ENCODE results near the gene CFAP65. TPM values are rescaled to one million over a fixed set of nuclear protein-coding genes. Genes with fewer than 3 reads are reported as not detected.

CFAP65 gene
- total RNA-seq, 1 donor from 2014 or later: not detected

DNA sequence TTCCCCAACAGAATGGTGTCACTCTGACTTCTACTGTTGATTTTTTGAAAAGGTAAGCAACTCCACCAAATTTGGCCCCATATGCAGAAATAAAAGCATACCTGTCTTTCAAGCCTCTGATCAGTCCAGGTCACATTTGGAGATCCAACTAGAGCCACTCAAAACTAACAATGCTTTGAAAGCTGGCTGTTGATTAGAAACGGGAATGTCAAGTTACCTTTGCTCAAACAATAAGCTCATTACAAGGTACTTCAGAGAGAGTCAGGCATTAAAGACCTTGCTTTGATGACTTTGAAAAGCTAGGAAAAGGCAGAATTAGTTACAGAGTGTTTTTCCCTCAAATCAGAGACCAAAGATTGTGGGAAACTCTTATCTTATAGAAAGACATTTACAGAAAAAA lies 24.2 kb upstream of the CFAP65 start:
- Histone ChIP-seq H3K4me3 (ENCODE audit: low read length in 3 of 3) (no peak overlapping the region), H3K27me3 (ENCODE audit: control insufficient read depth in 3 of 3, insufficient read depth in 3 of 3, low read length in 3 of 3) (peaks cover 20 to 31% (median 29%) of the 10 kb centered on the region in 3 donors), H3K9me3 (ENCODE audit: control insufficient read depth in 3 of 3, low read length in 3 of 3) (no peaks in the 10 kb centered on the region), H3K27ac (ENCODE audit: low read depth, low read length) (no peak overlapping the region), H3K4me1 (ENCODE audit: control insufficient read depth in 3 of 3, insufficient read depth in 3 of 3, low read length in 3 of 3) (peaks cover 0 to 4% (median 2%) of the 10 kb centered on the region in 3 donors), H3K36me3 (ENCODE audit: control insufficient read depth in 3 of 3, insufficient read depth in 3 of 3, low read length in 3 of 3) (peaks cover 0 to 4% (median 0%) of the 10 kb centered on the region in 3 donors), H3K9ac (ENCODE audit: low read depth in 1 of 3, low read length in 3 of 3) (no peak overlapping the region)

DNA sequence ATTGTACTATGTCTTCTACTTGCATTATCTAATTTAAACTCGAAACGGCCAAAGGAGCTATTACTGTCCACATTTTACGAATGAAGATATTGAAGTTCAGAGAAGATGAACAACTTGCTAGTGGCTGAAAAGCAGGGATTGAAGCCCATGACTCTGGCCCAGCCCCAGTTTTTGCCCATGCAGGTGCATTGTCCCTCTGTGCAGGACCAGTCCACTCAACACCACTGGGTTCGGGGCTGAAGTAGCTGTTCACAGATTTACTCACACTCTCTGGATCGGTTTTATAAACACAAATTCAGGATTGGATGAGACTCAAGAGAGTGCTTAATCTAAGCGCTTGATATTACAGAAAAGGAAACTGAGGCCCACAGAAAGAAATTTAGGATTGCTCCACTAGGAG lies 20.8 kb upstream of the CFAP65 start:
- H3K9me3 ChIP-seq (ENCODE audit: control insufficient read depth in 3 of 3, low read length in 3 of 3): no peaks in the 10 kb centered on the region
- H3K9ac ChIP-seq (ENCODE audit: low read depth in 1 of 3, low read length in 3 of 3): no peak overlapping the region
- peaks cover 54 to 62% (median 62%) of the 10 kb centered on the region in 3 donors for H3K27me3 ChIP-seq (ENCODE audit: control insufficient read depth in 3 of 3, insufficient read depth in 3 of 3, low read length in 3 of 3)
- H3K4me1 ChIP-seq (ENCODE audit: control insufficient read depth in 3 of 3, insufficient read depth in 3 of 3, low read length in 3 of 3): peaks cover 25 to 31% (median 29%) of the 10 kb centered on the region in 3 donors
- H3K27ac ChIP-seq (ENCODE audit: low read depth, low read length): no peak overlapping the region
- H3K4me3 ChIP-seq (ENCODE audit: low read length in 3 of 3): no peak overlapping the region
- no peaks in the 10 kb centered on the region for H3K36me3 ChIP-seq (ENCODE audit: control insufficient read depth in 3 of 3, insufficient read depth in 3 of 3, low read length in 3 of 3)

DNA sequence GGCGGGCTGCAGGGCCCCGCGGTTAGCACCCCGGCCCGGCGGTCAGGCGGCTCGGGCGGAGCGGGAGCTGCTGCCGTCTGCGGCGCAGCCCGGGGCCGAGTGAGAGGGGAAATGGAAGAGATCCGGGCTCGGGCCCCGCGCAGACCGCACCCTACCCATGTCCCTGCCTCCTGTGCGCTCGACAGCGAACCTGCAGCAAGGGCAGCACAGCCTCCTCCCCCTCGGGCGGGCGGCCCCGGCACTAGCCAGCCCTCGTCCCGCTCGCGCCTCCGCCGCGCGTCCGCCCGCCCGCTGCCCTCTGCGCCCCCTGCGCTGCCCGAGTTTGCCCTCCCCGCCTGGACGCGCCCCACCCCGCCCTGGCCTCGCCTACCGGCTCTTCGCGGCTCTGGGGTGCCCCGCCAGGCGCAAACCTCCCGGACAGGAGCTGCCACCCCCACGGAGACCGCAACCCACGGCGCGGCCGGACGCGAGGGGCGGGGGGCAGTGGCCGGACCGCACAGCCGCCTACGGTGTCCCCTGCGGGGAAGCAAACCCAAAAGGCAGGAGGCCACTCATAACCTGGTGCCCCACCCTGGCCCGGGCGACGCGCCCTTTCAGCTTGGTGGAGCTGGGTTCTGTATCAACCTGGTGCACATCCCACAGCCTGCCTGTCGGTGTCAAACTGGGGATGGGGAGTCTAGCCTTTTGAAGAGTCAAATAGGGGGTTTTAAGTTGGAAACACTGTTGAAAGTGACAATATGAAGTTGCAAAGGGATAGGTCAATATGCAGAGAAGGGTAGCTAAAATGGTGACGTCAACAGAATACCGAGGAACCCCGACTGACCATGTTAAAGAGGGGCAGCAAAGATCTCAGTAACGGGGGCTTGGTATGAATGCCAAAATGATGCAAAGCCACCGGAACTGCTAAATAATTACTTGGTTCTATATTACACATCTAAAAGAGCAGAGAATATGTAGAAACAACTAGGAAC lies 19.8 kb upstream of the CFAP65 start, which contains the start of gene IHH:
IHH (minus strand) TSS at position 101 of the 971 bp plus-strand sequence. CDS start 454 bp downstream, outside the sequence.
- Histone ChIP-seq H3K27ac (ENCODE audit: low read depth, low read length) (no peak within 1 kb of the TSS), H3K4me1 (ENCODE audit: control insufficient read depth in 3 of 3, insufficient read depth in 3 of 3, low read length in 3 of 3) (peaks cover 25 to 31% (median 29%) of the 10 kb centered on the region in 3 donors), H3K36me3 (ENCODE audit: control insufficient read depth in 3 of 3, insufficient read depth in 3 of 3, low read length in 3 of 3) (no peaks in the 10 kb centered on the region), H3K27me3 (ENCODE audit: control insufficient read depth in 3 of 3, insufficient read depth in 3 of 3, low read length in 3 of 3) (peaks cover 63 to 72% (median 71%) of the 10 kb centered on the region in 3 donors), H3K4me3 (ENCODE audit: low read length in 3 of 3) (peak within 1 kb of the TSS in 1 of 3 donors; percentile 40), H3K9me3 (ENCODE audit: control insufficient read depth in 3 of 3, low read length in 3 of 3) (no peaks in the 10 kb centered on the region), H3K9ac (ENCODE audit: low read depth in 1 of 3, low read length in 3 of 3) (no peak within 1 kb of the TSS)

GRCh38 chr2:219059725-219060682 lies 18.7 kb upstream of the CFAP65 start:
- Histone ChIP-seq H3K9ac (ENCODE audit: low read depth in 1 of 3, low read length in 3 of 3) (peak overlapping the region in 1 of 3 donors; percentile 50), H3K27ac (ENCODE audit: low read depth, low read length) (no peak overlapping the region), H3K36me3 (ENCODE audit: control insufficient read depth in 3 of 3, insufficient read depth in 3 of 3, low read length in 3 of 3) (no peaks in the 10 kb centered on the region), H3K9me3 (ENCODE audit: control insufficient read depth in 3 of 3, low read length in 3 of 3) (no peaks in the 10 kb centered on the region), H3K27me3 (ENCODE audit: control insufficient read depth in 3 of 3, insufficient read depth in 3 of 3, low read length in 3 of 3) (peaks cover 74 to 78% (median 78%) of the 10 kb centered on the region in 3 donors), H3K4me3 (ENCODE audit: low read length in 3 of 3) (peak overlapping the region in 2 of 3 donors; percentile 40 to 45), H3K4me1 (ENCODE audit: control insufficient read depth in 3 of 3, insufficient read depth in 3 of 3, low read length in 3 of 3) (peaks cover 25 to 31% (median 29%) of the 10 kb centered on the region in 3 donors)

DNA sequence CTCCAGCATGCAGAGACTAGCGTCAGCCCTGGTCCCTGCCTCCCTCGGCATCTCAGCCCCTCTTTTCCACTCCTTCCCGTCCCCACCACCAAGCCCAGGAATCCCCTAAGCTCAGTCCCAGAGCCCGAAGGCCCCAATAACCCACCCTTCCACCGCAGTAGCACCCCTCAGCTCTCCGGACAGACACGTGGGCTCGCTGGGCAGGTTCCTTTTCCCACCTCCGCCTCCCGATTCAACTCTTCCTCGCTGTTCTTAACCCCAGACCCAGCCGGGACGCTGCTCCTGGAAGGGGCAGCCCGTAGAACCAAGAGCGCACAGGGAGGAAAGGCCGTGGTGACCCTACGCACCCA lies 18.0 kb upstream of the CFAP65 start:
- peaks cover 78 to 81% (median 79%) of the 10 kb centered on the region in 3 donors for H3K27me3 ChIP-seq (ENCODE audit: control insufficient read depth in 3 of 3, insufficient read depth in 3 of 3, low read length in 3 of 3)
- peaks cover 25 to 31% (median 29%) of the 10 kb centered on the region in 3 donors for H3K4me1 ChIP-seq (ENCODE audit: control insufficient read depth in 3 of 3, insufficient read depth in 3 of 3, low read length in 3 of 3)
- peak overlapping the region in 2 of 3 donors; percentile 14 to 50 for H3K9ac ChIP-seq (ENCODE audit: low read depth in 1 of 3, low read length in 3 of 3)
- H3K27ac ChIP-seq (ENCODE audit: low read depth, low read length): no peak overlapping the region
- peak overlapping the region in 2 of 3 donors; percentile 40 to 45 for H3K4me3 ChIP-seq (ENCODE audit: low read length in 3 of 3)
- H3K36me3 ChIP-seq (ENCODE audit: control insufficient read depth in 3 of 3, insufficient read depth in 3 of 3, low read length in 3 of 3): no peaks in the 10 kb centered on the region
- H3K9me3 ChIP-seq (ENCODE audit: control insufficient read depth in 3 of 3, low read length in 3 of 3): no peaks in the 10 kb centered on the region

DNA sequence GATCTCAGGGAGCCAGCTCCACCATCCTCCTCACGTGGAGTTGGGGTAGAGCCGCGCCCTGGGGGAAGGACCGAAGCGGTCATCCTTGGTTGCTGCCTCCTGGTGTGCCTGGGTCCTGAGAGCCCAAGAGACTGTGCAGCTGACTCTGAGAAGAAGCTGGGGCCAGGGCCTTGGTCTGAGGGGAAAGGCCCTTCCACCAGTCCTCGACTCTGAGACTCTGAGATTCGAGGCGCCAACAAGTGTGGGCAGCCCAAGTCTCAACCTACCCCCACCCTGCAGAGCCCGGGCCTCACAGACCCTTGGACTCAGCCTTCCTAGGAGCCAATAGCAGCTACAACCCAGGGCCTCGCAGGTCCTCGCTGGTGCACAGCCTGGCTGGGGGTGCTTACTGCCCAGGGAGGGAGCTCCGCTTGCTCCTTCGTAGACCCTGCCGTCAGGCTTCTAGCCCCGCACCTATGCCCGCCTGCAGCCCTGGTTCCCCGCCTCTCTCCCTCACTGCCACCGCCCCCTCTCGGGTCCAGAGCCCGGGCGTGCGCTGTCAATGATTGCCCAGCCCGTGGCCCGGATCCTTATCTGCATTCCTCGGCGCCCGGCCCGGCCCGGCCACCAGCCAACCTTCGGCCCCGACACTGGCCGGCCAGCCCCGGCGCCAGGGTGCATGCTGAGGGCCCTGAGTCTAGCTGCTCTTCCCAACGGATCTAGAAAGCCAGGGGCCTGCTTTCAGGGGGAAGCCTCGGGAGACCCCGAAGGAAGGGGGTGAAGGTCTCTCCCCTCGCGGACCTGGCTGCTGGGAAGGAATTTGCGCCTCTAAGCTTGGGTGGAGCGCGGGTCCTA lies 17.4 kb upstream of the CFAP65 start:
- peaks cover 25 to 31% (median 29%) of the 10 kb centered on the region in 3 donors for H3K4me1 ChIP-seq (ENCODE audit: control insufficient read depth in 3 of 3, insufficient read depth in 3 of 3, low read length in 3 of 3)
- H3K9me3 ChIP-seq (ENCODE audit: control insufficient read depth in 3 of 3, low read length in 3 of 3): no peaks in the 10 kb centered on the region
- no peaks in the 10 kb centered on the region for H3K36me3 ChIP-seq (ENCODE audit: control insufficient read depth in 3 of 3, insufficient read depth in 3 of 3, low read length in 3 of 3)
- H3K27me3 ChIP-seq (ENCODE audit: control insufficient read depth in 3 of 3, insufficient read depth in 3 of 3, low read length in 3 of 3): peaks cover 78 to 83% (median 80%) of the 10 kb centered on the region in 3 donors
- H3K9ac ChIP-seq (ENCODE audit: low read depth in 1 of 3, low read length in 3 of 3): peak overlapping the region in 2 of 3 donors; percentile 14 to 50
- peak overlapping the region in 2 of 3 donors; percentile 40 to 45 for H3K4me3 ChIP-seq (ENCODE audit: low read length in 3 of 3)
- no peak overlapping the region for H3K27ac ChIP-seq (ENCODE audit: low read depth, low read length)

- no peaks in the 10 kb centered on the region for H3K9me3 ChIP-seq (ENCODE audit: control insufficient read depth in 3 of 3, low read length in 3 of 3)
- no peak overlapping the region for H3K27ac ChIP-seq (ENCODE audit: low read depth, low read length)
- H3K27me3 ChIP-seq (ENCODE audit: control insufficient read depth in 3 of 3, insufficient read depth in 3 of 3, low read length in 3 of 3): peaks cover 69 to 80% (median 74%) of the 10 kb centered on the region in 3 donors
- peaks cover 25 to 31% (median 29%) of the 10 kb centered on the region in 3 donors for H3K4me1 ChIP-seq (ENCODE audit: control insufficient read depth in 3 of 3, insufficient read depth in 3 of 3, low read length in 3 of 3)
- peak overlapping the region in 1 of 3 donors; percentile 13 for H3K4me3 ChIP-seq (ENCODE audit: low read length in 3 of 3)
- no peak overlapping the region for H3K9ac ChIP-seq (ENCODE audit: low read depth in 1 of 3, low read length in 3 of 3)
- no peaks in the 10 kb centered on the region for H3K36me3 ChIP-seq (ENCODE audit: control insufficient read depth in 3 of 3, insufficient read depth in 3 of 3, low read length in 3 of 3)
These were observed 16.6 kb upstream of the CFAP65 start for GRCh38 chr2:219057709-219058540.

DNA sequence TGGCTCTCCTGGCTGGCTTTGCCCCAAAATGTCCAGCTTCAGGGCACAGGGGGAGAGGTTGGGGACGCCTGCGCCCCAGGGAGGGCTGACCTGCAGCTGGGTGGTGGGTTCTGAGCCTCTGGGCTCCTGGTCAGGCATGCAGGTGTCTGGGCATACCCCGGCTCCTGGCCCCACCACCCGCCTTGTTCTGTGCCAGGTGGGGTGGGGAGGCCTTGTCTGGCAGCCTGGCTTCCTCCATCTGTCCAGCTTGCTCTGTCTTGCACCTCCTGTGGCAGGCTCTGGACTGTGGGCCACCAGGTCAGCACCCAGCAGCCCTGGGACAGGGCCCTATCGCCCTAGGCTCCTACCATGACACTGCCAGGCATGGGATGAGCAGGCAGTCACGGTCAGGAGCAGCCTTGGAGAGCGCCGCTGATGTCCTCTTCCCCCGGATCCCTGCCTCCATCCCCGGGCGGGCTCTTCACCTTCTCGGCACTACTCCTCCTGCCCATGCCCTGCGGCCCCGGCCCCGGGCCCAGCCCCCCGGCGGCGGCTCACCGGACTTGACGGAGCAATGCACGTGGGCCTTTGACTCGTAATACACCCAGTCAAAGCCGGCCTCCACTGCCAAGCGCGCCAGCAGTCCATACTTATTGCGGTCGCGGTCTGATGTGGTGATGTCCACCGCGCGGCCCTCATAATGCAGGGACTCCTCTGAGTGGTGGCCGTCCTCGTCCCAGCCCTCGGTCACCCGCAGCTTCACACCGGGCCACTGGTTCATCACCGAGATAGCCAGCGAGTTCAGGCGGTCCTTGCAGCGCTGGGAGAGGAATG lies 15.8 kb upstream of the CFAP65 start:
- Histone ChIP-seq H3K4me1 (ENCODE audit: control insufficient read depth in 3 of 3, insufficient read depth in 3 of 3, low read length in 3 of 3) (peaks cover 25 to 31% (median 29%) of the 10 kb centered on the region in 3 donors), H3K4me3 (ENCODE audit: low read length in 3 of 3) (no peak overlapping the region), H3K27ac (ENCODE audit: low read depth, low read length) (no peak overlapping the region), H3K36me3 (ENCODE audit: control insufficient read depth in 3 of 3, insufficient read depth in 3 of 3, low read length in 3 of 3) (no peaks in the 10 kb centered on the region), H3K9ac (ENCODE audit: low read depth in 1 of 3, low read length in 3 of 3) (no peak overlapping the region), H3K9me3 (ENCODE audit: control insufficient read depth in 3 of 3, low read length in 3 of 3) (no peaks in the 10 kb centered on the region), H3K27me3 (ENCODE audit: control insufficient read depth in 3 of 3, insufficient read depth in 3 of 3, low read length in 3 of 3) (peaks cover 63 to 75% (median 69%) of the 10 kb centered on the region in 3 donors)

All from skeletal muscle tissue (tissue), 4 donors.